Natural killer cell (primary cell): ENCODE results near the gene ROPN1B. TPM values are rescaled to one million over a fixed set of nuclear protein-coding genes. Genes with fewer than 3 reads are reported as not detected.
A peak's percentile ranks its signal among the peaks of the same experiment; 100 is the strongest.

Experiments used
- ATAC-seq, 3 donors: fragments of 150-1000 bp in 2 of 3; fragments of 200-7000 bp in 1 of 3; cut with Tn5 transposase; 1 replicate in 1 of 3; 2 replicates in 2 of 3; pipeline ENCODE4 v1.10.0; 2021; ENCODE audit warnings: mild to moderate bottlenecking in 2 of 3, moderate library complexity in 2 of 3
- DNase-seq, 2 donors: peaks; one replicate each; pipeline versions ENCODE4 v3.0.0 to v3.0.0-alpha.2; 2013 to 2021; ENCODE audit warnings: mixed read lengths in 1 of 2
- H3K27ac ChIP-seq: one replicate; pipeline ENCODE4 v1.5.1; 2013; ENCODE audit warnings: mild to moderate bottlenecking, low read length
- H3K27me3 ChIP-seq: one replicate; pipeline ENCODE4 v1.6.1; 2013; ENCODE audit warnings: low read length; ENCODE audit not compliant: control insufficient read depth, insufficient read depth
- H3K36me3 ChIP-seq: one replicate; pipeline ENCODE4 v1.6.1; 2013; ENCODE audit warnings: low read length; ENCODE audit not compliant: control insufficient read depth, insufficient read depth
- H3K4me1 ChIP-seq: one replicate; pipeline ENCODE4 v1.6.1; 2013; ENCODE audit warnings: low read length; ENCODE audit not compliant: control insufficient read depth, insufficient read depth
- H3K4me3 ChIP-seq: one replicate; pipeline ENCODE4 v1.5.1; 2013; ENCODE audit warnings: low read length
- H3K9me3 ChIP-seq: one replicate; pipeline ENCODE4 v1.6.1; 2013; ENCODE audit warnings: low read length; ENCODE audit not compliant: control insufficient read depth, insufficient read depth
- H3K27ac Mint-ChIP-seq, 2 donors: one replicate each; pipeline ENCODE4 v1.8.0; 2022; ENCODE audit warnings: mild to moderate bottlenecking in 2 of 2, mixed read lengths in 2 of 2, moderate library complexity in 1 of 2
- H3K27me3 Mint-ChIP-seq, 2 donors: one replicate each; pipeline ENCODE4 v1.8.0; 2022; ENCODE audit warnings: low read depth in 2 of 2, mixed read lengths in 2 of 2
- H3K36me3 Mint-ChIP-seq: one replicate; pipeline ENCODE4 v1.8.0; 2022; ENCODE audit warnings: mixed read lengths
- H3K4me1 Mint-ChIP-seq, 2 donors: one replicate each; pipeline ENCODE4 v1.8.0; 2022; ENCODE audit warnings: mixed read lengths in 2 of 2
- H3K4me3 Mint-ChIP-seq: one replicate; pipeline ENCODE4 v1.8.0; 2022; ENCODE audit warnings: mild to moderate bottlenecking, moderate library complexity, mixed read lengths
- H3K9me3 Mint-ChIP-seq, 2 donors: one replicate each; pipeline ENCODE4 v1.8.0; 2022; ENCODE audit warnings: mixed read lengths in 2 of 2
- WGBS: methylation state at CpG from one replicate; pipeline ENCODE4 v1.1.7; 2013; ENCODE audit warnings: missing lambda C conversion rate; ENCODE audit not compliant: insufficient coverage; 5-methylcytosine and 5-hydroxymethylcytosine counted together
- intact Hi-C: fragments of 100-400 bp; cut with micrococcal nuclease; formaldehyde crosslinking; loops from one replicate; pipeline ENCODE4 v1.14.2; 2022
- total RNA-seq, 4 donors: library from RNA; stranded (reverse); fragments of 120-200 nt in 1 of 4; gene quantifications; one replicate each; pipeline versions ENCODE4 v1.2.3 to v1.2.4, GENCODE V29; 2013 to 2022
- TF ChIP-seq, protein P1 (sequence below): fragments of 200-600 bp; IDR thresholded peaks from one replicate; pipeline ENCODE4 v1.8.0; 2022; ENCODE audit warnings: antibody characterized with exemption

The ROPN1B gene
- total RNA-seq, 3 donors from 2014 or later (not counting 1 experiment from before 2014, with no cell fraction given) = not detected

DNA sequence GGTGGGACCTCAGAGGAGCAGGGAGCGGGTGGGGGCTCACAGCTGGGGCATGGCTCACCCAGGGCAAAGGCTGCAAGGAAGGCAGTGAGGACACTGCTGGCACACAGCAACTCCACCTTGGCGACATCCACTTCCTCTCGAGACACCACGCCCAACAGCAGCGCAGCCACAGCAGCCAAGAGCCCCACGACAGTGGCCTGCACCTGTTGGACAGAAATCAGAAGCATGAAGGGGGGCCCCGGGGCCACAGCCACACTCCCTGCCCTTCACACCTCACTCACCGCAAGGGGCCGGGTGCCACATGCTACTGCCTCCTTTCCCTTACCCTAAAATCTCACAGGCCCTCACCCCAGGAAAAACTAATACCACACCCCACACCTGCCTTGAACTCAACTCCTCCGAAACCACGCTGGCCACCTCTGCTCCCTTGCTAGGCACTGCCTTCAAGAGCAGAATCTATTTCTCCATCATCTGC lies 57.3 kb downstream of the ROPN1B start:
- peaks cover 9% of the 10 kb centered on the region for H3K9me3 ChIP-seq
- no peak overlapping the region for H3K27ac ChIP-seq
- peak overlapping the region; percentile 62 to 75 for H3K27ac Mint-ChIP-seq
- 66% methylated on average over 11 of the region's 11 CpGs for WGBS
- H3K27me3 Mint-ChIP-seq = no peaks in the 10 kb centered on the region
- peaks cover 16 to 25% of the 10 kb centered on the region in 2 donors for H3K4me1 Mint-ChIP-seq
- H3K36me3 ChIP-seq = no peaks in the 10 kb centered on the region
- DNase-seq (peak in 1 of 2 donors; percentile 33), ATAC-seq (peak in 1 of 3 donors; percentile 45)
- H3K4me3 ChIP-seq = no peak overlapping the region
- H3K4me3 Mint-ChIP-seq = peak overlapping the region; percentile 60
- peaks cover 11% of the 10 kb centered on the region for H3K36me3 Mint-ChIP-seq
- TF ChIP-seq, protein P1, sequence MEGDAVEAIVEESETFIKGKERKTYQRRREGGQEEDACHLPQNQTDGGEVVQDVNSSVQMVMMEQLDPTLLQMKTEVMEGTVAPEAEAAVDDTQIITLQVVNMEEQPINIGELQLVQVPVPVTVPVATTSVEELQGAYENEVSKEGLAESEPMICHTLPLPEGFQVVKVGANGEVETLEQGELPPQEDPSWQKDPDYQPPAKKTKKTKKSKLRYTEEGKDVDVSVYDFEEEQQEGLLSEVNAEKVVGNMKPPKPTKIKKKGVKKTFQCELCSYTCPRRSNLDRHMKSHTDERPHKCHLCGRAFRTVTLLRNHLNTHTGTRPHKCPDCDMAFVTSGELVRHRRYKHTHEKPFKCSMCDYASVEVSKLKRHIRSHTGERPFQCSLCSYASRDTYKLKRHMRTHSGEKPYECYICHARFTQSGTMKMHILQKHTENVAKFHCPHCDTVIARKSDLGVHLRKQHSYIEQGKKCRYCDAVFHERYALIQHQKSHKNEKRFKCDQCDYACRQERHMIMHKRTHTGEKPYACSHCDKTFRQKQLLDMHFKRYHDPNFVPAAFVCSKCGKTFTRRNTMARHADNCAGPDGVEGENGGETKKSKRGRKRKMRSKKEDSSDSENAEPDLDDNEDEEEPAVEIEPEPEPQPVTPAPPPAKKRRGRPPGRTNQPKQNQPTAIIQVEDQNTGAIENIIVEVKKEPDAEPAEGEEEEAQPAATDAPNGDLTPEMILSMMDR = no peak
- H3K27me3 ChIP-seq = no peaks in the 10 kb centered on the region
- peaks cover 2 to 4% of the 10 kb centered on the region in 2 donors for H3K9me3 Mint-ChIP-seq
- H3K4me1 ChIP-seq = peaks cover 17% of the 10 kb centered on the region
- intact Hi-C loops = no loop called here

DNA sequence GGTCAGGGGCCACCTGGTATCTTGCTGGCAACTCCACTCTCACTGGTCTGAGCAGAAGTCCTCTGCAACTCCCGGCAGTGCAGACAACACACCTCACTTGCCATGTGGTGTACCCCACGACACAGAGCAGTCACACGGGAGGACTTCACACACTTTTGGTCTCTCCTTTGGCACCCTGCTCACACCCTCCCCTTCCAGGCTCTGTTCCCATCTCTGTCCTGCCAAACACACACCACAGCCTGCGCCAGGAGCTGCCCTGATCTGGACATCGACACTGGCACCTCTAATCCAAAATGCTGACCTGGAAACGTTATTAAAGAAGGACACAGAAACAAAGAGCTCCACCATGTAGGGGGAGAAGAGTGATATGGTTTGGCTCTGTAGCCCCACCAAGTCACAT lies 57.8 kb downstream of the ROPN1B start:
- ATAC-seq (no peak), DNase-seq (no peak)
- 88% methylated on average over 6 of the region's 6 CpGs for WGBS
- peaks cover 16 to 27% of the 10 kb centered on the region in 2 donors for H3K4me1 Mint-ChIP-seq
- peak overlapping the region; percentile 60 for H3K4me3 Mint-ChIP-seq
- H3K27me3 Mint-ChIP-seq = no peaks in the 10 kb centered on the region
- peaks cover 2 to 4% of the 10 kb centered on the region in 2 donors for H3K9me3 Mint-ChIP-seq
- H3K4me3 ChIP-seq = no peak overlapping the region
- peaks cover 17% of the 10 kb centered on the region for H3K4me1 ChIP-seq
- H3K27ac ChIP-seq = no peak overlapping the region
- H3K27ac Mint-ChIP-seq = peak overlapping the region; percentile 62 to 75
- TF ChIP-seq, protein P1 = no peak
- peaks cover 11% of the 10 kb centered on the region for H3K36me3 Mint-ChIP-seq
- intact Hi-C loops = no loop called here
- H3K27me3 ChIP-seq = no peaks in the 10 kb centered on the region
- H3K36me3 ChIP-seq = no peaks in the 10 kb centered on the region
- H3K9me3 ChIP-seq = peaks cover 9% of the 10 kb centered on the region

DNA sequence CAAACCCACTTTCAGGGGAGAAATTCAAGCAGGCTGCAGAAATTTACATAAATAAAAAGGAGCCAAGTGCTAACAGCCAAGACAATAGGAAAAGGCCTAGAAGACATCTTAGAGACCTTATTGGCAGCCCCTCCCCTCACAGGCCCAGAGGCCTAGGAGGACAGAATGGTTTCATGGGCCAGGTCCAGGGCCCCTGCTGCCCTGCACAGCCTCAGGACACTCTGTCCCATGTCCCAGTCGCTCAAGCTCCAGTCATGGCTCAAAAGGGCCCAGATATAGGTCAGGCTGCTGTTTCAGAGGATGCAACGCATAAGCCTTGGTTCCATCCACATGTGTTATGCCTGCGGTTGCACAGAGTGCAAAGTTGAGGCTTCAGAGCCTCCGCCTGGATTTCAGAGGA lies 59.1 kb downstream of the ROPN1B start:
- Mint-ChIP-seq H3K36me3 (peaks cover 11% of the 10 kb centered on the region), H3K27me3 (no peaks in the 10 kb centered on the region), H3K4me1 (peaks cover 16 to 31% of the 10 kb centered on the region in 2 donors), H3K9me3 (peaks cover 2 to 4% of the 10 kb centered on the region in 2 donors), H3K4me3 (no peak overlapping the region), H3K27ac (no peak overlapping the region)
- peaks cover 9% of the 10 kb centered on the region for H3K9me3 ChIP-seq
- H3K4me3 ChIP-seq = no peak overlapping the region
- WGBS = 98% methylated on average over 4 of the region's 4 CpGs
- TF ChIP-seq, protein P1 = no peak
- H3K27ac ChIP-seq = no peak overlapping the region
- H3K4me1 ChIP-seq = peaks cover 17% of the 10 kb centered on the region
- no peaks in the 10 kb centered on the region for H3K27me3 ChIP-seq
- intact Hi-C loops = no loop called here
- peaks cover 7% of the 10 kb centered on the region for H3K36me3 ChIP-seq
- DNase-seq (no peak), ATAC-seq (no peak)

DNA sequence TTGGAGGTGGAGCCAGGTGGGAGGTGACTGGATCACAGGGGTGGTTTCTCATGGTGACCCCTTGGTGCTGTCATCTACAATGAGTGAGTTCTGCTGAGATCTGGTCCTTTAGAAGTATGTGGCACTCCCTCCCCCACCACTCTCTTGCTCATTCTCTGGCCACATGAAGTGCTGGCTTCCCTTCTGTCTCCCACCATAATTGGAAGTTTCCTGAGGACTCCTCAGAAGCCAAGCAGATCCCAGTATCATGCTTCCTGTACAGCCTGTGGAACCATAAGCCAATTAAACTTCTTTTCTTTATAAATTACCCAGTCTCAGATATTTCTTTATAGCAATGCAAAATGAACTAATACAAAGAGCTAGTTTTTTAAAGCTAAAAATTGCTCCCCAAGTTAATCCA lies 60.3 kb downstream of the ROPN1B start:
- H3K4me3 Mint-ChIP-seq = no peak overlapping the region
- Histone ChIP-seq H3K27ac (no peak overlapping the region), H3K4me1 (peaks cover 17% of the 10 kb centered on the region), H3K27me3 (no peaks in the 10 kb centered on the region), H3K36me3 (peaks cover 7% of the 10 kb centered on the region), H3K9me3 (peaks cover 9% of the 10 kb centered on the region), H3K4me3 (no peak overlapping the region)
- intact Hi-C loops = no loop called here
- peaks cover 11% of the 10 kb centered on the region for H3K36me3 Mint-ChIP-seq
- ATAC-seq = no peak
- H3K4me1 Mint-ChIP-seq = peaks cover 16 to 31% of the 10 kb centered on the region in 2 donors
- no peaks in the 10 kb centered on the region for H3K27me3 Mint-ChIP-seq
- no peak for DNase-seq
- TF ChIP-seq, protein P1 = no peak
- no peak overlapping the region for H3K27ac Mint-ChIP-seq
- H3K9me3 Mint-ChIP-seq = peaks cover 2 to 4% of the 10 kb centered on the region in 2 donors
